HTR-8/SVneo (cell line): ENCODE measurements around the gene IFRD2.
"Not testable (repeated sequence)": the region's sequence is repeated elsewhere in the genome, so short reads cannot be mapped to it uniquely, and the experiment has no call there.

Experiments used
- DNase-seq: peaks from one replicate; pipeline ENCODE4 v3.0.0; 2011; ENCODE audit warnings: low spot score, mixed read lengths; ENCODE audit not compliant: insufficient read length
- FAIRE-seq: peaks from 2 replicates; lab custom pipeline; 2011; peaks lifted over from hg19 to GRCh38; lab: Jason Lieb, UNC

IFRD2 gene

DNA sequence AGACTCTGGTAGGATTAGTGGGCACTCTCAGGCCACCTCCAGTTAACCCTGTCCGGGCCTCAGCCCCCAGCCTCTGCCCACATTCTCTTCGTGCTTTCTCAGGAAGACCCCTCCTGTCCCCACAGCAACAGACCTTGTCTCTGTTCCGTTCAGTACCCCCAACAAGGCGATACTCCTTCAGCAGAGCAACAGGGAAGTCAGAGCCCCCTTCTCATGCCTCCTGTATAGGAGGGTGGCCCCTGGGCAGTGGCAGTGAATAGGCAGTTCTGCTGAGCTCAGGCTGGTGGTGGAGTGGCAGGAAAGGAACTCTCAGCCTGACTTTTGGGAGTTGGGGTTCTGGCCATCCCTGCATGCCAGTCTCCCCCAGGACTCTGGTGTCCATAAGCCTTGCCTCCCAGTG lies 22.8 kb downstream of the IFRD2 start:
- no peak for DNase-seq
- no peak for FAIRE-seq

DNA sequence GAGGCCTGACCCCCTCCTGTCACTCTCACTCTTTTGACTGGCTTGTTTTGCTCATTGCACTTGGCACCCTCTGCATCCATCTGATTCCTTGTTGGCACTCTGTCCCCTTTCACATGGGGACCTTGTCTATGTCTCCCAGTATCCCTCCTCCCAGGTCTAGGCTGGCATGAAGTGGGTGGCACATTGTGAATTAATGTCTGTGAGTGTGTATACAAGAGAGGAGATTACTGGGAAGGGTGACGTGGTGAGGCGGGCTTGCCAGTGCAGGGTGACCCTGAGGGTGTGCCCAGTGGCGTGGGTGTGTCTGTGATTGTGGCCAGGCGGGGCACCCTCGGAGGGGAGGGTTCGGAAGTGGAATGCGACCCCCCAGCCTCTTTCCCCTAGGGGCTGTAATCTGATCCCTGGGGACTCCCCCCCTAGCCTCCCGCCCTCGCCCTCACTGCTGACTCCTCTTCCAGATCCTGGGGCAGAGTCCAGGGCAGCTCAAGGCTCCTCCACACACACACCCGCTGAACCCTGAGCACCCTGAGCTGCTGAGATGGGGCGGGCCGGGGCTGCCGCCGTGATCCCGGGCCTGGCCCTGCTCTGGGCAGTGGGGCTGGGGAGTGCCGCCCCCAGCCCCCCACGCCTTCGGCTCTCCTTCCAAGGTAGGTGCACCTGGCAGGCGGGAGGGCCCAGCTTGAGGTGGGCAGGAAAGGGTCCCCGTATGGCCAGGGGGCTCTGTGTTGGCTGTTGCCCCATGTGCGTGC lies 23.4 kb downstream of the IFRD2 start, which contains the start of gene SEMA3B:
Gene SEMA3B, plus strand, starts transcription at position 445 of the 749 bp plus-strand sequence. Its CDS starts 94 bp downstream, at position 539.
- peak; percentile 99 for FAIRE-seq
- peak; percentile 92 for DNase-seq

DNA sequence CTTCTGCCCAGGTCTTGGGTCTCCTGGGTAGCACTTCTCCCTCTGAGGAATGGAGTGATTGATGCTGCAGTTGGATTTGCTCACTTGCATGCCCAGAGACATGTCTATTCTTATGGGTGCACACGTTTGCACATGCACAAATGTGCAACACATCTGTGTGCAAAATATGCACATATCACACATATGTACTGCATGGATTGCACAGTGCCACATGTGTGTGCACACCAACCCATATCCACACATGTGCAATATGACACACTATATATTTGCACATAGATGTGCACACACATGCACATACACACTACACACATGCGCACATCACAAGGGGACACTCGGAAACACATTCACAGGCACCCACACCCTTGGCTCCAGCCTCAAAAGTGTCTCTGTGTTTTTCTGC lies 24.0 kb downstream of the IFRD2 start:
- no peak for FAIRE-seq
- DNase-seq: no peak

DNA sequence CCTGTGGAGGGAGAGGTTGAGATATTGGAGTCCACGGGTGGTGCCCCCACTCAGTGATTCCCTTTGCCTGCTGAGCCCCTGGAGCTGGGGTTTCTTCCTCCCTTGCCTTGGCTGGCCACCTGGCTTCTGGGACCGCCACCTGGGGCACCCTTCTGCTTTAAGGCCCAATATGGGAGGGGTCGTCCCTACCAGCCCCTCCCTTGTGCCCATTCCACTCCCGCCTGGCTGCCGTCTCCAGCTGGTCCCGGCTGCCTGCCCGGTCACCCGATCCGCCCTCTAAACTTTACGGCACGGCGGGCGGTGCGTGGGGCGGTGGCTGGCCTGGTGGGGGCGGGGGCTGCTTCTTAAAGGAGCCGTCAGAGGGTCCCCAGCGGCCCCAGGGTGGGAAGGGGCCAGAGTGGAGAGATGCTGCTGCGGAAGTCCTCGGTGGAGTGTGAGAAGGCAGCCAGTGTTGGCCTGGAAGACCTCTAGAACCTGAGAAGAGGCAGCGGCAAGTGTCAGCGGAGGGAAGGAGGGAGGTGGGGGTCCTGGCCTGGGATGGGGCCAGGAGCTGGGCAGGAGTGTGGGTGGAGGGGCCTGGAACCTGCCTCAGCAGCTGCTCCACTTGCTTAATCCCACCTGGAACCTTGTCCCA lies 24.8 kb downstream of the IFRD2 start:
- no peak for DNase-seq

DNA sequence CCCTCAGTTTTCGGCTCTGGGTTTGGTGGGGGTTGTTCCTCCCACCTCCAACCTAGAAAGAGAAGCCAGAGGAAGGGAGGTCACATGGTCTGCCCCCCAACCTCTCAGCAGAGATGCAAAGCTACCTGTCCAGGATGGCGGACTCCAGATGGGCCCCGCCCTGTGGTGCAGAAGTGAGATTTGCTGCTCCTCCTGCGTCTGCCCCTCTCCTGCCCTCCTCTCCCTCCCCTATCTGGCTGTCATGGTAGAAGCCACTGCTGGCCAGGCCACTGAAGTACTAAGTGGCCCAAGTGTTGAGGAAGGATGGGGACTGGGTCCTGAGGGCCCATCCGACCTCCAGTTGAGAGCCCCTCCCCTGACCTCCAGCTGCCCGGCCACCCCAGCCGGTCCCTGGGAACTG lies 25.4 kb downstream of the IFRD2 start:
- DNase-seq: no peak
- FAIRE-seq: no peak

More for the DNA sequence above, 24.8 kb downstream of the IFRD2 start:
- no peak for FAIRE-seq

DNA sequence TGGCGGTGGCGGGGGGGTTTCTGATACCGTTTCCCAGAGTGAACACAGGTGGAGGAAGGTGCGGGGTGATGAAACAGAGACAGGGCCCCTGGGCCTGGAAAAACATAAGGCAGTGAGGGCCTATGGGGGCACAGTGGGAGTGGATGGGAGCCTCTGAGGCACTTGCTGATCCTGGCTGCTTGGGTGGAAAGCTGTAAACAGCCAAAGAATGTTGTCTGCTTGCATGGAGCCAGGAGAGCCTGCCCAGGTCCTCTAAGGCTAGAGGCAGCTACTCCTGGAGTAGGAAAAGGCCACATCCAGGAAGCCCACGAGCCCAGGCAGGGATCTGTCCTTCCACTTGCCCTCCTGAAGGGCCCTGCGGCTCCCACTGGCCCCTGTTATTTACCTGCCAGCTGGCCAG lies 26.2 kb downstream of the IFRD2 start:
- DNase-seq: no peak

DNA sequence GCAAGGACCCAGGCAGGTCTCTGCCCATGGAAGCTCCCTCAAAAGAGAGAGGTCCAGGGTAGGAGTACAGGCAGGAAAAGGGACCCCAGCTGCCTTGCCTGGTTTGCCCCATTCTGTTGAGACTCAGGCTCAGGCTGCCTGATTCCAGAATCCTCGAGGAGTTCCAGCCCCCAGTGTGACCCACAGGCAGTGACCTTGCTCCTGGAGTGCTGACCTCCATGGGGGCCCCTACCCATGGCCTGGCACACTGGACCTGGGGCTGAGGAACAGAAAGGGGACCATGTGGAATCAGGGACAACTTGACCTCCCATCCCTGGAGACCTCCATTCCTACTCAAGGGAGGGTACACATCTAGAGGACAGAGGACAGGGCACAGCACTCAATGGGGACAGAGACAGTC lies 26.7 kb downstream of the IFRD2 start:
- FAIRE-seq (no peak), DNase-seq (no peak)

More for the DNA sequence above, 26.2 kb downstream of the IFRD2 start:
- no peak for FAIRE-seq

DNA sequence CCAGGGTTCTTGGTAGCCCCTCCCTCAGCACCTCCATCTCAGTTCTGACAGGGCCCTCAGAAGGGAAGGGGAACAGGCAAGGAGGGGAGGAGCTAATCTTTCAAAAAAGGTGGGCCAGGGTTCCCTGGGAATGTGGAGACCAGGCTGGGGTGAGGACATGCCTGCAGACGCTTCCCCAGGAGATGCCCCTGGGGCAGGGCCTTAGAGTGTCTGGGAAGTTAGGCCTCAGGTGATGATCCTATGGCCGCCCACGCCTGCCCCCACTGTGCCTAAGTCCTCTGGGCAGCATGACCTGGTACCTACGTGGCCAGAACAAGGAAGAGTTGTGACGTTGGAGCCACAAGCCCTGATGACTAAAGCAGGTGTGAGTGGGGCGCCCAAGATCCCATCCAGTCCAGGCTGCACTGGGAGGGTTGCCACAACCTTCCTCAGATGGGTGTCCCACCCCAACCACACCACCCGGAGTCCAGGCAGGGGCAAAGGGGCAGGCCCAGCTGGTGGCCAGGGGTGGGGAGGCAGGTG lies 27.2 kb downstream of the IFRD2 start:
- FAIRE-seq (peak; percentile 93), DNase-seq (no peak)

DNA sequence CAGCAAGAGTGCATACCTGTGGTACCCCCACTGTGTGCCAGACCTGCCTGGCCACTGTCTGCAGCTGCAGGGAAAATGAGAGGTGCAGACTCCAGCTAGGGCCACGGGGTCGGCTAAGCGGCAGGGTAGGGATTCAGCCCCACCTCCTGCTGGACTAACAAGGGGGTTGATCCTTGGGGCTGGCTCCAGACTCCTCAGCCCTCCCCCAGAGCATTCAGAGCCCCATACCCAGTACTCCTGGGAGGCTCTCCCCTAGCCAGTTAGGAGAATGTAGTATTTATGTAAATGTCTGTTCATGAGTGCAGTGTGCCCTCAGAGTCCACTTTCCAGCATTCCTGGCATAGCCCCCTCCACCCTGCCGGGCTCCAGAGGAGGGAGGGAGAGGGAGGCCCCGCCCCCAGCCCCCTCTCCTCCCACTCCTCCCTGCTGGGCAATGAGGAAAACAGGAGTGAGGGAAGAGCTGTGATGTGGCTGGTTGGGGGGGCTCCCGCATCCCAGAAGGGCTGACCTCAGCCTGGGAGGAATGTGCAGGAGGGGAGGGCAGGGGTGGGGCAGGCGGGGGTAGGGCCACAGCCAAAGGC lies 27.8 kb downstream of the IFRD2 start:
- FAIRE-seq: no peak
- peak; percentile 93 for DNase-seq

DNA sequence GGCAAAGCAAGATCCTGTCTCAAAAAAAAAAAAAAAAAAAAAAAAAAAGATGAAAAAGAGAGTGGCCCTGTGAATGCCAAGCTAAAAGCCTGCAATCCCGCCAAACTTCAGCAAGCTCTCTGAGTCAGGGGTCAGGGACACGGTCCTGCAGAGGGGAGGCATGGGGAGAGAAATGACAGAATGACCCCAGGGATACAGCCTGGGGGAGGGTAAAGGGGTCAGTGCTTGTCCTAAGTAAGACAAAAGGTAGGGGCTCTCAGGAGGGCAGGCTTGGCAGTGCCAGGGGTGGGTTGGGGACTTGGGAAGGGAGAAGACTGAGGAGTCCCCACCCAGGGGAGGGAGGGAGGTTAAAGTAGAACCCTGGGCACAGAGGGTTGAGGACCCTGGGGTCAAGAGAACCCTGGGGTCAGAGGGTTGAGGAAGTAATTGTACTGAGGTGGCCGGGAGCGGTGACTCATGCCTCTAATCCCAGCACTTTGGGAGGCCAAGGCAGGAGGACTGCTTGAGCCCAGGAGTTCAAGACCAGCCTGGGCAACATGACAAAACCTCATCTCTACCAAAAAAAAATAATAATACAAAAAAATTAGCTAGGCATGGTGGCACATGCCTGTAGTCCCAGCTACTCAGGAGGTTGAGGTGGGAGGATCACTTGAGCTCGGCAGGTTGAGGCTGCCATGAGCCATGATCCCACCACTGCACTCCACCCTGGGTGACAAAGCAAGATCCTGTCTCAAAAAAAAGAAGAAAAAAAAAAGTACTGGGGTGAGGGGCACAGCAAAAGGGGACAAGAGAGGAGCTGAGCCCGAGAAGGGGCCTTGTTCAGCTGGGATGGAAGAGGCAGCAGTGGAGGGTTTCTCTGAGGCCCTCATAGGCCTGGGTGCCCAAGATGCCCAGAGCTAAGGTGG lies 28.5 kb downstream of the IFRD2 start:
- FAIRE-seq (no peak), DNase-seq (no peak)

DNA sequence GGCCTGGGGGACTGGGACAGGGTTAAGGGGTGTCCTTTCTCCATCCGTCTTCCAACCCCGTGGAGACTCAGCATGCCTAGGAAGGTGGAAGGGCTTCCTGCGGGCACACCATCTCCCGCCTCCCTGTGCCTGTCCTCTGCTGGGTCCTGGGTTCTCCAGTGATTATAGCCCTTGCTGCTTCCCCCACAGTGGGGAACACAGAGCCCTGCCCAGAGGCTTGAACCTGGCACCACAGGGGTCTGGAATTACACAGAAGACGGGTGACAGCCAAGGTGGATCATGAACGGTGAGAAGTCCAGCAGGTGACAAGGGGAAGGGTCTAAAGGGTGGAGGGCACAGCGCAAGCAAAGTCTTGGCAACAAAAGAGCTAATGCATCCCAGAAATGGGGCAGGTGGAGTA lies 29.5 kb downstream of the IFRD2 start:
- DNase-seq (no peak), FAIRE-seq (no peak)

DNA sequence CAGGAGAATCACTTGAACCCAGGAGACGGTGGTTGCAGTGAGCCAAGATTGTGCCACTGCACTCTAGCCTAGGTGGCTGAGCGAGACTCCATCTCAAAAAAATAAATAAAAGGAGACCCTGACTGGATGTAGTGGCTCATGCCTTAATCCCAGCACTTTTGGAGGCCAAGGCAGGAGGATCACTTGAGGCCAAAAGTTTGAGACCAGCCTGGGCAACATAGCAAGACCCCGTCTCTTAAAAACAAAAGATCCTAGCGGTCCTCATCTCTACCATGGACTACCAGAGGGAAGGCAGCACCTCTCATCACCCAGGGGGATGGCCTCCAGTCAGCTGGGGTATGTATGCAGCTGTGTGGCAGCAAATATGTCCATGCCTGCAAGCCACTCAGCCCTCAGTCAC lies 30.0 kb downstream of the IFRD2 start:
- not testable (repeated sequence) for DNase-seq, FAIRE-seq

DNA sequence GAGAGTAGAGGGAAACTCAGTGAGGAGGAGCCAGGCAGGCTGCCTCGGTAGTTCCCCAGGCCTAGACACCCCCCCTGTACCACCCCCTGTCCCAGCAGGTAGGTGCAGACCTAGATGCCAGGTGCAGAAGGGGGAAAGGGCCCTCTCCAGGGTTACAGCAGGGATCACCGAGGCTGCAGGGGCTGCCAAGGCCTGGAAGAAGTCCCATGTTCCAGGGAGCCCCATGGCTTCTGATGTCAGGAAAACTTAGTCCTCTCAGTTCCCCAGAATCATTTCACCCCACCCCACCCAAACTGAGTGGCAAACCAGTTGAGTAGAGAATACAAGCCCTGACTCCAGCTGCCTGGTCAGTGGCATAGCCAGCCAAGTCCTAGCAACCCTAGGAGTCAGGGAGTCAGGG lies 30.7 kb downstream of the IFRD2 start:
- FAIRE-seq (no peak), DNase-seq (no peak)

DNA sequence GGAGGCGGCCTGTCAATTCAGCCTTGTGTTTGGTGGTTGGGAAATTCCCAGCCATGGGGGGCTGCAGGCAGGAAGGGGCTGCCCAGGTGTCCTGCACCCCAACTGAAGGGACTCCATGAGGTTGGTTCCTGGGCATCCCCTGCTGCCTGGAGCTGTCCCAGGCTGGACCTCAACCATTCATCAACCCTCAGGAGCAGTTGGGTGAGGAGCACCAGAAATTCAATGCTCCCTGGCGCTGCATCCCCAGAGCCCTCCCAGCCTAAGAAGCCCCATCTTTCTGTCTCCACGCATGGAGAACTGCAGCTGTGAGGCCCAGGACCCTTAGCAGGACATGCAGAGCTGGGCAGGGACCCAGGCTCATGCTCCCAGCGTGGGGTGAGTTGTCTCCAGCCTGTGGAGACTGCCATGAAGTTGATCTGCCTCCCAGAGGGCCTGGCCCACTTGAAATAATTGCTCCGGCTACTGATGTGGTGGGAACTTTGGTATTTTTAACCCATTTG lies 31.2 kb downstream of the IFRD2 start:
- DNase-seq: no peak
- no peak for FAIRE-seq

DNA sequence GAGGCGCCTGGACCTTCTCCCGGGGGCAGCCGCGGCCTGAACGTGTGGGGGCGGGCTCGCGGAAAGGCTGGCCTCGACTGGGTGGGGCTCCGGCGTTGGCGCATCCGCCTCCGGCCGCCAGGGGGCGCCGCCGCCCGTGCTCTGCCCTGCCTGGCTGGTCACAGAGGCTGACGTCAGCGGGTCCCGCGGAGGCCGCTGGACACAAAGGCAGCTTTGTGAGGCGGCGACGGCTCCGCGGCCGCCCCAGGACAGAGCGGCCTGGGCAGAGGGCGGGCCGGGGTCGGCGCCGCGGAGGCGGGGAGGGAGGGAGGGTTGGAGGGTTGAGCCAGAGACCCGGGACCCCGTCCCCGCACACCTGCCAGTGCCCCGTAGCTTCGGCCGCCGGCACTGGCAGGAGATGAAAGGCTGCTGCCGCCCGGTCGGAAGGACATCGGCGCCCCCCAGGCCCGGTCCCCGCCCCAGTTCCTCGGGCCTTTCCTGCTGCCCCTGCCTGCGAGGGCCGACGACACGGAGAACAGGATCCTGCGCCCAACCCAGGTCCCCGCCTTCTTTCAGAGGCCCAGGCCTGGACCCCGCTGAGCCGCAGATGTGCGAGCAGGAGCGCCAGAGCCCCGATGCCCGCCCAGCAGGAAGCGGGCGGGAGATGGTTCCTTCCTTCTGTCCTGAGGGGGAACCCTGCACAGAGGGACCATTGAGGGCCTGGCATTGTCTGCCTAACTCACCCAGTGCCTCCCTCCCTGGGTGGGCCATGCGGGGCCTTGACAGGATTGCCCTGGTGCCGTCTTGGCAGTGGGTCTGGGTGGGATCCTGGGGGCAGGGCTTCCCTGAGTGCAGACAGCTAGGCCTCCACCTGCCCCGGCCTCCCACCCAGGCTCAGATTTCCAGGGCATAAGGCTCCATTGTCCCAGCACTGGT lies 31.9 kb downstream of the IFRD2 start:
- FAIRE-seq (peak; percentile 95), DNase-seq (peak; percentile 88)

DNA sequence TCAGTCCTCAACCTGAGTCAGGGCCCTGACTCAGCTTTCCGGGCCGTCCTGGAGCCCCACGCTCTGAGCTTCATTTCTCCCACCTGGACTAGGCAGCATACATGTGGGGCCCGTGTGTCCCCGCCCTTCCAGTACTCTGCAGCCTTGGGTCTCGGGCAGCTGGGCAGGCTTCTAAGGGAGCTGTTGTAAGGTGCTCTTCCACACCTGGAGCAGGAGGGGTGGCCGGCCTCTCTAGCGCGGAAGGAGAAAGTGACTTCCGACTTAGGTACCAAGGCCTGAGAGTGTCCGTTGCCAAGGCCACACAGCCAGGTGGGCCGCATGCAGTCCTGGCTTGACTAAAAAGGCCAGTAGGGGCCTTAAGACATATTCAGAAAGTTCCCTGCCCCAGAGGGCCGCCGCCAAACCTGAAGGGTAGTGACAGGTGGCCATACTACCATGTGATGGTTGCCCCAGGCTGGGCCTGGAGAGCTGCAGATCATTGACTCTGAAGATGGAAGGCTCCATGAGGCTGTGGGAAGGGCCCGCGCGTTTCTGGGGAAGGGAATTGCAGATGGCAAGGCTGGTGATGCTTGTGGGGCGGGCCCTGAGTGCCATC lies 32.7 kb downstream of the IFRD2 start:
- FAIRE-seq: no peak

DNA sequence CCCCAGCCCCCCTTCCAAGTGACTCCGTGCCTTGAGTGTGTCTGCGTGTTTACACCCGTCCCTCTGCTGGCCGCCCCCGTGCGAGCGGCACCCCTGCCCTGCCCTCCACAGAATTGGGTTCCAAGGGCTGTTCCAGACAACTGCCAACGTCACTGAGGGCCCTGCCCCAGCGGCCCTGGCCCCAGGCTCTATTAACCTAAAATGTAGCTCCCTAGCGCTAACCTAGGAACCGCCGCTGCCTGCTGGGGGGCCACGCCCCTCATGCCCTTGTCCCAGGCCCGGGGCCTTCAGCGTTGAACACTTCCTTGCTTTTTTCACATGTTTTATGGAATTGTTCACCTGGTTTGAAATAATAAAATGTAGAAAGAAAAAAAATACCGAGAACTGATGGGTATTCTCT lies 33.2 kb downstream of the IFRD2 start:
- DNase-seq (no peak), FAIRE-seq (no peak)

More for the DNA sequence above, 32.7 kb downstream of the IFRD2 start:
- DNase-seq: no peak

DNA sequence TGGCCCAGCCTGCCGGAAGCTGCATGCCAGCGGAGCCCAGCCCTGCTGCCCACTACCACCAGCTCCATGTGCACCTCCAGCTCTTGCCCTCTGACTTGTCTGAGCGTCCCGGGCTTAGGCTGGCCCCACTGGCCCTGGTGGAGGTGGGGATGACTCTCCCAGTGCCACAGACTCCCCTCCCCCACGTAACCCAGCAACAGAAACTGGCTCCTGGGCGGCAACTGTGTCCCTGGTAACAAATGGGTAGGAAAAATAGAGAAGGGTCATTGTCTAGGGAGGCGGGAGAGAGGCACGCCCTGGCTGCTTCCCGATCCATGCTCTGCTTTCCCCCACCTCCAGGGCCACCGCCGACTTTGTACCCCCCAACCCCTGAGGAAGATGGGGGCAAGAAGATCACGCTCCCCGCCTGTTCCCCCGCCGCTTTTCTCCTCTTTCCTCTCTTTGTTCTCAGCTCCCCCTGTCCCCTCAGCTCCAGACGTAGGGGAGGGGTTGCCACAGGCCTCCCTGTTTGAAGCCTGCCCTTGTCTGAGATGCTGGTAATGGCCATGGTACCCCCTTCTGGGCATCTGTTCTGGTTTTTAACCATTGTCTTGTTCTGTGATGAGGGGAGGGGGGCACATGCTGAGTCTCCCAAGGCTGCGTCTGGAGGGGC lies 34.1 kb downstream of the IFRD2 start:
- FAIRE-seq: no peak
- no peak for DNase-seq
